ENCODE data around the gene INTS11.

DNA sequence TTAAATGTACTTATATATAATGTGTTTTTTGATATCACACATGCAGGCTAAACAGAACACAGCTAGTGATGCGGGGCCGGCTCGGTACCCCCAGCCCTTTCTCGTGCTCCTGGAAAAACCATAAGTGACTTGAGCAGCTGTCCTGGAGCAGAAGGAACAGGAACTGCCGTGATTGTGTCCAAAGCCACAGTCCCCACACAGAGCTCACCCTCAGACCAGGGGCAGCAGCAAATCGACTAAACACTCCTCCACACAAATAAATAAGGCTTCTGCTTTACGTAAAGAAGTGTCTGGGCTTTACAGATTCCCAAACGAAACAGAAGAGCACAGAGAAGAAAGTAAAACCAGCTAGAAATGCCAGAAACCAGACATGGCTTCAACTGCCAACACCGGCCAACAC, 60.4 kb downstream of the INTS11 start:
- TF ChIP-seq, protein P1, sequence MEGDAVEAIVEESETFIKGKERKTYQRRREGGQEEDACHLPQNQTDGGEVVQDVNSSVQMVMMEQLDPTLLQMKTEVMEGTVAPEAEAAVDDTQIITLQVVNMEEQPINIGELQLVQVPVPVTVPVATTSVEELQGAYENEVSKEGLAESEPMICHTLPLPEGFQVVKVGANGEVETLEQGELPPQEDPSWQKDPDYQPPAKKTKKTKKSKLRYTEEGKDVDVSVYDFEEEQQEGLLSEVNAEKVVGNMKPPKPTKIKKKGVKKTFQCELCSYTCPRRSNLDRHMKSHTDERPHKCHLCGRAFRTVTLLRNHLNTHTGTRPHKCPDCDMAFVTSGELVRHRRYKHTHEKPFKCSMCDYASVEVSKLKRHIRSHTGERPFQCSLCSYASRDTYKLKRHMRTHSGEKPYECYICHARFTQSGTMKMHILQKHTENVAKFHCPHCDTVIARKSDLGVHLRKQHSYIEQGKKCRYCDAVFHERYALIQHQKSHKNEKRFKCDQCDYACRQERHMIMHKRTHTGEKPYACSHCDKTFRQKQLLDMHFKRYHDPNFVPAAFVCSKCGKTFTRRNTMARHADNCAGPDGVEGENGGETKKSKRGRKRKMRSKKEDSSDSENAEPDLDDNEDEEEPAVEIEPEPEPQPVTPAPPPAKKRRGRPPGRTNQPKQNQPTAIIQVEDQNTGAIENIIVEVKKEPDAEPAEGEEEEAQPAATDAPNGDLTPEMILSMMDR (IDR thresholded peaks at IDR 0.05): no peak
- TF ChIP-seq ESRRA (IDR thresholded peaks at IDR 0.05; ENCODE audit: borderline replicate concordance, low read length): no peak
- TF ChIP-seq RCOR1 (IDR thresholded peaks at IDR 0.05; ENCODE audit: low read depth, low read length): no peak

Data from A549 (cell line).